ENCODE data around the gene PTPRG.

DNA sequence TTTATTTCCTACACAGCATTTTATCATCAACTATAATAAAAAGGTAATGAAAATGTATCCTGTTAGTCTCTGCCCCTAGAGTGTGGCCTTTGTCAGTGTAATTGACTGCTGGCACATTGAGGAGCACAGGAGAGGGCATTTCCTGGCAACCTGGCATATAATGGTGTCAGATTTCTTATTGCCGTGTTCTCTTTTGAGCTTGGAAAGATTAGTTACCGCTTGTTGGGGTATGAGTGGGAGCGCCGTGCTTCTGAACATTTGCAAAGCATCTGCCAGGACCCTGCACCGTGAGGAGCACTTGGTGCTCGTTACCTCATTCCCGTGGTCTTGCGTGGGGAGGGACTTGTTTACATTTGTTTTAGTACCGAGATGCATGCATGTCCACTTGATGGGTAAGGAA is 124.4 kb downstream of the PTPRG start:
- no peak for TF ChIP-seq POLR2AphosphoS5 (IDR thresholded peaks at IDR 0.05; ENCODE audit: insufficient read depth, low read depth, low read length)
- TF ChIP-seq, protein P1, sequence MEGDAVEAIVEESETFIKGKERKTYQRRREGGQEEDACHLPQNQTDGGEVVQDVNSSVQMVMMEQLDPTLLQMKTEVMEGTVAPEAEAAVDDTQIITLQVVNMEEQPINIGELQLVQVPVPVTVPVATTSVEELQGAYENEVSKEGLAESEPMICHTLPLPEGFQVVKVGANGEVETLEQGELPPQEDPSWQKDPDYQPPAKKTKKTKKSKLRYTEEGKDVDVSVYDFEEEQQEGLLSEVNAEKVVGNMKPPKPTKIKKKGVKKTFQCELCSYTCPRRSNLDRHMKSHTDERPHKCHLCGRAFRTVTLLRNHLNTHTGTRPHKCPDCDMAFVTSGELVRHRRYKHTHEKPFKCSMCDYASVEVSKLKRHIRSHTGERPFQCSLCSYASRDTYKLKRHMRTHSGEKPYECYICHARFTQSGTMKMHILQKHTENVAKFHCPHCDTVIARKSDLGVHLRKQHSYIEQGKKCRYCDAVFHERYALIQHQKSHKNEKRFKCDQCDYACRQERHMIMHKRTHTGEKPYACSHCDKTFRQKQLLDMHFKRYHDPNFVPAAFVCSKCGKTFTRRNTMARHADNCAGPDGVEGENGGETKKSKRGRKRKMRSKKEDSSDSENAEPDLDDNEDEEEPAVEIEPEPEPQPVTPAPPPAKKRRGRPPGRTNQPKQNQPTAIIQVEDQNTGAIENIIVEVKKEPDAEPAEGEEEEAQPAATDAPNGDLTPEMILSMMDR (IDR thresholded peaks at IDR 0.05; ENCODE audit: extremely low read depth in 1 of 2, insufficient read depth in 1 of 2, low read depth in 1 of 2, low read length in 2 of 2), result no peak
- no peak for TF ChIP-seq POLR2A (IDR thresholded peaks at IDR 0.05; ENCODE audit: low read depth, low read length)
- no peak for TF ChIP-seq EZH2 (IDR thresholded peaks at IDR 0.05; ENCODE audit: borderline replicate concordance, low read depth, low read length, severe bottlenecking)
- TF ChIP-seq, protein P2, sequence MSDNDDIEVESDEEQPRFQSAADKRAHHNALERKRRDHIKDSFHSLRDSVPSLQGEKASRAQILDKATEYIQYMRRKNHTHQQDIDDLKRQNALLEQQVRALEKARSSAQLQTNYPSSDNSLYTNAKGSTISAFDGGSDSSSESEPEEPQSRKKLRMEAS (IDR thresholded peaks at IDR 0.05; ENCODE audit: insufficient read depth, insufficient read length), result no peak
- no peak for TF ChIP-seq MYC (IDR thresholded peaks at IDR 0.05; ENCODE audit: low read depth, low read length)
- TF ChIP-seq GATA2 (IDR thresholded peaks at IDR 0.05; ENCODE audit: insufficient read depth, insufficient read length, low read depth, low read length), result no peak
- no peak for TF ChIP-seq FOS (IDR thresholded peaks at IDR 0.05; ENCODE audit: borderline replicate concordance, insufficient read depth, low read length)
- no peak for TF ChIP-seq JUN (IDR thresholded peaks at IDR 0.05; ENCODE audit: borderline replicate concordance, insufficient read depth, insufficient read length, low read depth)
